GM20431 (cell line): ENCODE measurements around the gene TPTE2.
"Not testable (repeated sequence)": the region's sequence is repeated elsewhere in the genome, so short reads cannot be mapped to it uniquely, and the experiment has no call there.

Source experiments
- in situ Hi-C: fragments of 300-500 bp; cut with MseI, MboI; formaldehyde crosslinking; loops from one replicate; pipeline ENCODE4 v1.15.0; 2020; ENCODE audit warnings: low sequenced_read_pairs; ENCODE audit not compliant: unreplicated experiment

The TPTE2 gene

DNA sequence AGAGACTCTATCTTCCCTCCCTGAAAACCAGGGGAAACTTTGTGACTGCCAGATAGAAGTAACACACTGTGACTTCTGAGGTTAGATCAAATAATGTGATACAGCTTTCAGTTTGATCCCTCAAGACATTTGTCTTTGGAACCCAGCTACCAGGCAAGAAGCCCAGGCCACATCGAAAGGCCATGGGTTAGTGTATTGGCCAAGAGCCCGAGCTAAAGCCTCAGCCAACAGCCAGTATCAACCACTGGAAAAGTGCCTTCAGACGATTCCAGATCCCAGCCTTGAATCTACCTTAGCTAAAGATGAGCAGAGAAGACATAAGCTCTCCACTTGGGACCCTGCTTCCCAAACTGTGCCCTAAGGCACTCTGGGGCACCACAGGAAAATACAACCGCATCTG, 10.9 kb upstream of the TPTE2 start:
- in situ Hi-C loops = no loop called here

GRCh38 chr13:19567820-19568534, 6.6 kb upstream of the TPTE2 start:
- in situ Hi-C loops = no loop called here

DNA sequence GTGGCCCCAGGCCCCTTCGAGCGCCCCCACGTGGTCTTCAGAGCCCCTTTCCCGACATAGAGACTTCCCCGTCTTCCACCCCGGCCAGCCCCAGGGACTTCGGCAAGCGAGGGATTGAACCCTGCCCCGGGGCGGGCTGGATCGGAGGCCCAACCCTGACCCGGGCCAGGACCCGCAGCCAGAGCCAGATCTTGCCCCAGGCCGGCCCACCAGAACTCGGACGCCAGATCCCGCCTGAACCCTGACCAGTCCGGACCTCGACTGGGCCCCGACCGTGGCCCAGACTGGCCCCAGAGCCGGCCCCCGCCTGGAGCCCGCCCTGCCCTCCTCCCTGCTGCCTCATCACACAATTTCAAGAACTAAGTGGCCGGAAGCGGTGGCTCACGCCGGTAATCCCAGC, 253 bp upstream of the TPTE2 start:
- in situ Hi-C loops = no loop called here

DNA sequence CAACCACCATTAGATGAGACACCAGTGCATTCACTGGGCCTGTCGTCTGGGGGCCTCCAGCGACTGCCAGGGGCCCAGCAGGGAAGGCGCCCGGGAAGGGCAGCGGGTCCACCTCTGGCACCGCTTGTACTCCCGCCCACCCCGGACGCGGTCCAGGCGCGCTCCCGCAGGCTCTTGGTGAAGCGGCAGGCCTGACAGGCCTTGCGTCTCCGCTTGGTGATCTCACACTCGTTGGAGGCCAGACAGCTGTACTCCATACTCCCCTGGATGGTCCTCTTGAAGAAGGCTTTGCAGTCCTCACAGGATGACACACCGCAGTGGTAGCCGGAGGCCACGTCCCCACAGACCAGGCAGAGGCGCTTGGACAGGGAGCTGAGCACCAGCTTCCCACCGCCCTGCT, 660 bp downstream of the TPTE2 start:
- in situ Hi-C loops = not testable (repeated sequence)

- in situ Hi-C loops = not testable (repeated sequence)
Observed at GRCh38 chr13:19559739-19560138, 1.6 kb downstream of the TPTE2 start.

GRCh38 chr13:19557287-19557686, 4.0 kb downstream of the TPTE2 start:
- in situ Hi-C loops = not testable (repeated sequence)

- in situ Hi-C loops = loop anchor here (25.0 kb wide), 1 partner anchor 112 kb away; no protein-coding TSS in a partner anchor
Observed at GRCh38 chr13:19549245-19549644, 12.1 kb downstream of the TPTE2 start.

DNA sequence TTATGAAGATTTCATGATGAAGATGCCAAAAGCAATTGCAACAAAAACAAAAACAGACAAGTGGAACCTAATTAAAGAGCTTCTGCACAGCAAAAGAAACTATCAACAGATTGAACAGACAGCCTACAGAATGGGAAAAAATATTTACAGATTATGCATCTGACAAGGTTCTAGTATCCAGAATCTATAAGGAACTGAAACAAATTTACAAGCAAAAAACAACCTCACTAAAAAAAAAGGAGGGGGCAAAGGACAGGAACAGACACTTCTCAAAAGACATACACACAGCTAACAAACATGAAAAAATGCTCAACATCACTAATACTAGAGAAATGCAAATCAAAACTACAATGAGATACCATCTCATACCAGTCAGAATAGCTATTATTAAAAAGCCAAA, 35.7 kb downstream of the TPTE2 start:
- in situ Hi-C loops = loop anchor here (25.0 kb wide), 1 partner anchor 88 kb away; no protein-coding TSS in a partner anchor

DNA sequence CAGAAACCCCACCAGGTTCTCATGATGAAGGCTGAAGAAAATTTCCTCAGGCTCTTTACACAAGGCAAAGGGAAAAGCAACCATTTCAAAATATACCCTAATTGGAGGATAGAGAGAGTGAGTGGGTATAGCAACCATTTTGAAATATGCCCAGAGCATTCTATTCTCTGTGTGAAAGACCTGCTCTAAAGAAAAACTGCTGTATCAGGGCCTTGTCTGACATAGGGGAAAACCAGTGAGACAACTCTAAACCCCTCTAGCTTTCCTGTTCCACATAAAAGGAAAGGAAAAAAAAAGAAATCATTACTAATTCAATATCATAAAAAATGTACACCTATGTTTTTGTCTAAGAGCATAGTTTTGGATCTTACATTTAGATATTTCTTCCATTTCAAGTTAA, 42.3 kb downstream of the TPTE2 start:
- in situ Hi-C loops = no loop called here

GRCh38 chr13:19507623-19508022, 53.7 kb downstream of the TPTE2 start:
- in situ Hi-C loops = not testable (repeated sequence)

GRCh38 chr13:19460126-19460525, 101.2 kb downstream of the TPTE2 start:
- in situ Hi-C loops = not testable (repeated sequence)

DNA sequence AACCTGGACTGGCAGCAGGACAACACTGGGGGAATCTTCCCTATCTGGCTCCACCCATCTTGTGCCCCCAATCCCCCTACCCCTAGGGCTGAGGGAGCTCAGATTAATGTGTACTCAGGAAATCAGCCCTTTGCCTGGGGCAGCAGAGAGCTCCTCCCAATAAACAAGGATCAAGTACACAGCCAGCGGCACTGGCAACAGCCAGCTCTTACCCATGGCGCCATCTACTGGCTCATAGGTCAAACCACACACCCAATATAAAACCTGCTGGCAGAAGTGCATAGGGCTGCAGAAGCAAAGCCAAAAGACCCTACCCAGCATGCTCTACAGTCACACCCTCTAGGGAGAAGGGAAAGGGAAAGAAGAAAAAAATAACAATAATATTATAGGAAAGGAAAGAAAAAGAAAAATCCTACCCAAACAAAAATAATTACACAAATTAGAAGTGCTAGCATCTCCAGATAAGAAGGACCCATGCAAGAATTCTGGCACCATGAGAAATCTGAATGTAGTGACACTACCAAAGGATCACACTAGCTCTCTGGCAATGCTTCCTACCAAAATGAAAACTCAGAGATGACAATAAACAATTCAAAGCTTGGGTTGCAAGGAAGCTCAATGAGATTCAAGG, 122.2 kb downstream of the TPTE2 start:
- in situ Hi-C loops = loop anchor here (25.0 kb wide), 1 partner anchor 98 kb away; no protein-coding TSS in a partner anchor

GRCh38 chr13:19437780-19438179, 123.6 kb downstream of the TPTE2 start:
- in situ Hi-C loops = loop anchor here (25.0 kb wide), 1 partner anchor 100 kb away; no protein-coding TSS in a partner anchor

- in situ Hi-C loops = not testable (repeated sequence)
Observed at GRCh38 chr13:19422236-19422635, 139.1 kb downstream of the TPTE2 start.

- in situ Hi-C loops = not testable (repeated sequence)
Observed at GRCh38 chr13:19412494-19412893, 148.8 kb downstream of the TPTE2 start.

GRCh38 chr13:19382746-19383511, 178.4 kb downstream of the TPTE2 start:
- in situ Hi-C loops = not testable (repeated sequence)

GRCh38 chr13:19382111-19382510, 179.2 kb downstream of the TPTE2 start:
- in situ Hi-C loops = no loop called here
